ENCODE measurements around the gene CPSF4. TPM values are rescaled to one million over a fixed set of nuclear protein-coding genes. Genes with fewer than 3 reads are reported as not detected.

The CPSF4 gene
- total and polyA plus RNA-seq, 12 donors: 12.6 to 21.7 (median 16.1) TPM

DNA sequence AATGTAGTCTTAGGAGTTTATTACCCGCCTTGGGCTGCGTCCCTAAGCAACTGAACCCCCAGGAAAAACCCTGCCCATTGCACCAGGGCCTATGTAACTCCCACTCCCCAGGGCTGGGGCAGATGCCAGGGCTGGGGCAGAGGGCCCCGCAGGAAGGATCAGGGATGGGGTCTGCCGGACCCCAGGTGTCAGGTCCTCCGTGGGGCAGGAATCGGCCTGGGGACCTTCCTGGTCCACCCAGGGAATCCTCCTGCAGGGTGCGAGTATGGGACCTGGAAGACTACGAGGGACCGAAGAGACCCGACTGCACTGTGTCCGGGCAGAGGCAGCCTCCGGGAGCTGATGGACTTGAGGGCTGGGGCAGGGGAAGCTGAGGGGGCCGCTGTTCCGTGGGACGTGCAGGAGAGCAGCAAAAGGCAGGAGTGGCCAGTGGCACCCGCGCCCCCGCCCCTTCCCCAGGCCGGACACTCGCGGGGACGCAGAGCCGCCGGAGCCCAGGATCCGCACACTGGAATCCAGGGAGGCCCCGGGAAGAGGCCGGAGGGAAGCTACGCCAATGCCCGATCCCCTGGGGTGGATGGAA, 29.7 kb downstream of the CPSF4 start:
- H3K4me1 ChIP-seq: peaks cover 4 to 51% (median 34%) of the 10 kb centered on the region in 9 donors
- H3K9me3 ChIP-seq: no peaks in the 10 kb centered on the region
- H3K27me3 ChIP-seq: no peaks in the 10 kb centered on the region
- DNase-seq: no peak
- TF ChIP-seq, protein P1, sequence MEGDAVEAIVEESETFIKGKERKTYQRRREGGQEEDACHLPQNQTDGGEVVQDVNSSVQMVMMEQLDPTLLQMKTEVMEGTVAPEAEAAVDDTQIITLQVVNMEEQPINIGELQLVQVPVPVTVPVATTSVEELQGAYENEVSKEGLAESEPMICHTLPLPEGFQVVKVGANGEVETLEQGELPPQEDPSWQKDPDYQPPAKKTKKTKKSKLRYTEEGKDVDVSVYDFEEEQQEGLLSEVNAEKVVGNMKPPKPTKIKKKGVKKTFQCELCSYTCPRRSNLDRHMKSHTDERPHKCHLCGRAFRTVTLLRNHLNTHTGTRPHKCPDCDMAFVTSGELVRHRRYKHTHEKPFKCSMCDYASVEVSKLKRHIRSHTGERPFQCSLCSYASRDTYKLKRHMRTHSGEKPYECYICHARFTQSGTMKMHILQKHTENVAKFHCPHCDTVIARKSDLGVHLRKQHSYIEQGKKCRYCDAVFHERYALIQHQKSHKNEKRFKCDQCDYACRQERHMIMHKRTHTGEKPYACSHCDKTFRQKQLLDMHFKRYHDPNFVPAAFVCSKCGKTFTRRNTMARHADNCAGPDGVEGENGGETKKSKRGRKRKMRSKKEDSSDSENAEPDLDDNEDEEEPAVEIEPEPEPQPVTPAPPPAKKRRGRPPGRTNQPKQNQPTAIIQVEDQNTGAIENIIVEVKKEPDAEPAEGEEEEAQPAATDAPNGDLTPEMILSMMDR (IDR thresholded peaks at IDR 0.05): no peak
- intact Hi-C loops (cut with DNase I): no loop called here
- no peak overlapping the region for H3K4me3 ChIP-seq
- H3K27ac ChIP-seq: no peak overlapping the region
- H3K36me3 ChIP-seq: peaks cover 0 to 12% (median 4%) of the 10 kb centered on the region in 9 donors
- no peak for ATAC-seq
- WGBS, 2 donors: 84 to 88% methylated on average over 29 of the region's 29 CpGs

DNA sequence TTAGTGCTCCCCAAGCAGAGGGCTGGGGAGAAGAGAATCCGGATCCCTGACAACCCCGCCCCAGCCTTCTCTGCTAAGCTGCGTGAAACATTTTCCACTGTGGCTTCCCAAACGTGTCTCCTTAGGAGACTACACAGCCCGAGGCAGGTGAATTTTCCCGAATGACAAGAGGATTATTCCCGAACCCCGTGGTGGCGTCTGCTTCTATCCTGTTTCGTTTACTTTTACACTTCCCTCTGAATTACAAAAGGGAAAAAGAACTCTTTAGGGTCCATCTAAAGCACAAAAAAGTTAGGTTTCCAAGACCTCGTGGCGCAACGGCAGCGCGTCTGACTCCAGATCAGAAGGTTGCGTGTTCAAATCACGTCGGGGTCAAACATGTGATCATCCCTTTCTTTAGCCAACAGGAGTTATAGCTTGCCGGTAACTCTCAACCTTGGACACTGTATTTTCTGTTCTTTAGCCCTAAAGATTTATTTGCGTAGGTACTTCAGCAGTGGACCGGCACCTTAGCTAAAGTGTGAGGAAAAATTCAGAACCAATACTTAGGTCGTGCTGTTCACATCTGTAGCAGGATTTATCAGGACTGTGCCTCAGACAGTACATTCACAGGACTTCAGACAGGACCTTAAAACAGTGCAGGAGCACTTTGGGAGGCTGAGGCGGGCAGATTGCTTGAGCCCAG, 30.8 kb downstream of the CPSF4 start:
- H3K36me3 ChIP-seq: peaks cover 0 to 1% (median 0%) of the 10 kb centered on the region in 9 donors
- no peak for ATAC-seq
- no peak for DNase-seq
- H3K4me1 ChIP-seq: peaks cover 4 to 46% (median 34%) of the 10 kb centered on the region in 9 donors
- 40 to 44% methylated on average over 23 of the region's 23 CpGs for WGBS, 2 donors
- H3K27ac ChIP-seq: peak overlapping the region; percentile 42 to 88 (median 80)
- peak overlapping the region in 9 of 10 donors; percentile 23 to 48 (median 33) for H3K4me3 ChIP-seq
- no peaks in the 10 kb centered on the region for H3K27me3 ChIP-seq
- TF ChIP-seq, protein P1 (IDR thresholded peaks at IDR 0.05): no peak
- intact Hi-C loops (cut with DNase I): loop anchor here in 1 of 10 donors (2.0 to 5.0 kb wide), 2 partner anchors 33 to 148 kb away; partner anchors contain the start of gene ZSCAN25
- no peaks in the 10 kb centered on the region for H3K9me3 ChIP-seq

DNA sequence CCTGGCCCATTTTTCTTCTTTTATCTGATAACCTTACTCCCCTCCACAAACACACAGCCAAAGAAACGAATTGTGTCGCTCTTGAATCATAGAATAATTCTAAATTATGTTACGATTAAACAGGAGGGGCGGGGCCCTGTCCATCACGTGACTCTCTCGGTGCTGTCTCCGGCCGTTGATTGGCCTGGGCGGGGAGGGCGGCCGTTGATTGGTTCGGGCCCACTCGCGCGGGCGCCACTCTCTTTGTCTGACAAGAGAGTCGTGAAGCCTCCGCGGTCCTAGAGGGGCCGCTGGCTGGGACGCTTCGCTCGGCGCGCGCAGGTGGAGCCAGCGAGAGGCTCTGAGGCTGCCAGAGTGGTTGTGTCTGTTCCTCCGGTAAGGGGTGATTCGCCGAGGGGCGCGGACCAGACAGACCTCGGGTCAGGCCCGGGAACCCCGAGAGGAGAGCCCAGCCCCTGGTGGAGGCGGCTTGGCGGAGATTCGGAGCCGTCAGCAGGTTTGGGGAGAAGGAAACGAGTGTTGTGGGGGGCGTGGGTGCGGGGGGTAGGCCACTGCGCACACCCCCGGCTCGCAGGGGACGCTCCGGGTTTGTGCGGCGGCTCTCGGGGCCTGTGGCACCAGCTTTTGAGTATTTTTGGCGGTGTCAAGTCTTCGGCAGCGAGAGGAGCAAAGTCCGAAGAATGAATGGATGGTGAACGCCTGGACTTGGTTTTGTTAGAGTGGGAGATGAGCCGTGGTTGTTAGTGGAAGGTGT, 34.0 kb downstream of the CPSF4 start, which contains the start of gene ZNF789:
TSS of gene ZNF789 (plus strand) at position 330 of the 754 bp plus-strand sequence. CDS start 3,567 bp downstream, outside the sequence.
- intact Hi-C loops (cut with DNase I): loop anchor here in 4 of 10 donors (1.0 to 5.0 kb wide), 3 partner anchors 32 to 145 kb away; partner anchors contain the start of genes ZKSCAN5 (in 3 of the 4) and ZSCAN25 (in 1 of the 4)
- no peaks in the 10 kb centered on the region for H3K9me3 ChIP-seq
- peak; percentile 97 to 99 (median 99) for ATAC-seq

More for the DNA sequence above, 34.0 kb downstream of the CPSF4 start, which contains the start of gene ZNF789:
- Histone ChIP-seq H3K27ac (peak within 1 kb of the TSS; percentile 57 to 88 (median 84)), H3K4me1 (peaks cover 0 to 35% (median 21%) of the 10 kb centered on the region in 9 donors), H3K4me3 (peak within 1 kb of the TSS; percentile 59 to 93 (median 72)), H3K27me3 (no peaks in the 10 kb centered on the region), H3K36me3 (peaks cover 0 to 15% (median 0%) of the 10 kb centered on the region in 9 donors)
- TF ChIP-seq, protein P1 (IDR thresholded peaks at IDR 0.05): peak in 1 of 9 donors; percentile 11
- DNase-seq: peak; percentile 98
- WGBS, 2 donors: 1% methylated on average over 56 of the region's 56 CpGs
